DMS114 treated with DMSO at 0.1 percent for 48 hours (cell line): ENCODE measurements around the gene PRR12.

Source experiments
- DNase-seq: peaks from one replicate; lab custom pipeline; 2025; ENCODE audit not compliant: unreplicated experiment; lab: John Stamatoyannopoulos, UW

PRR12 gene

DNA sequence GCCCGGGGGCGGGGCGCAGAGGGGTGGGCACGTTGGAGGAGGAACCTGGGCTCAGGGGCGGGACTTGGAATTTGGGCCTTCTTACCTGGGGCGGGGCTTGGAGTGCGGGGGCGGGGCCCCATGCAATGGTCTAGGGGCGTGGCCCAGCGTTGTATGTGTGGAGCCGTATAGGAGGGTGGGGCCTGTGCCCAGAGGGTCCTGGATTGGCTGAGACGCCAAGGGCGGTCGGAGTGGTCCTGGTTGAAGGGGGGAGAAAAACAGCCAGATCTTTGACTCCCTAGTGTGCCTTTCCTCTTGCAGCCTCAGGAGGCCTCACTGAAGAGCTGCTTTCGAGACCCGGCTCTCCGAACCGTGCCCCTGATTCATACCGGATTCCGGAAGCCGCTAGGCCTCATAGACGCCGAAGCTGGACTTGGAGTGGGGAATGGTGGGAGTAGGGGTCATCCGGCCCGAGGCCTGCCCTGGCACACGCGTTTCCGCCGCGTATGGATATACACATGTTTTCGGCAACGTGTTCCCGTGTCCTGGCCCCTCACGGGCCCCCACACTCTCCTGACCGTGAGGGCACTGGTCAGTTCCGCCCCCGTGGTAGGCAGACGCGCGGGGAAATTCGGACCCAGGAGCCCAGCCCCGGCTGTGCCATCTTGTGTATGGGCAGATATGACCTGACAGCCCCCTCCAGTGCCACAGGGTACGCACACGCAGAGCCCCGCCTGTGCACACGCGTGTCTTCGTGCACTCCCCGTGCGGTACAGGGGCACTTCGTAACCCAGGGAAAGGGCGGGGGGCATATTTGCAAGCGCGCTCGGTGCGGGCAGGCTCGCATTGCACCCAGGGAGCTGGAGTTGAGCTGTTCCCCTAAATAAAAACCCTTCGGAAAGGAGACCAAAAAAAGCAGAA lies 661 bp upstream of the PRR12 start:
- peak; percentile 85 for DNase-seq

DNA sequence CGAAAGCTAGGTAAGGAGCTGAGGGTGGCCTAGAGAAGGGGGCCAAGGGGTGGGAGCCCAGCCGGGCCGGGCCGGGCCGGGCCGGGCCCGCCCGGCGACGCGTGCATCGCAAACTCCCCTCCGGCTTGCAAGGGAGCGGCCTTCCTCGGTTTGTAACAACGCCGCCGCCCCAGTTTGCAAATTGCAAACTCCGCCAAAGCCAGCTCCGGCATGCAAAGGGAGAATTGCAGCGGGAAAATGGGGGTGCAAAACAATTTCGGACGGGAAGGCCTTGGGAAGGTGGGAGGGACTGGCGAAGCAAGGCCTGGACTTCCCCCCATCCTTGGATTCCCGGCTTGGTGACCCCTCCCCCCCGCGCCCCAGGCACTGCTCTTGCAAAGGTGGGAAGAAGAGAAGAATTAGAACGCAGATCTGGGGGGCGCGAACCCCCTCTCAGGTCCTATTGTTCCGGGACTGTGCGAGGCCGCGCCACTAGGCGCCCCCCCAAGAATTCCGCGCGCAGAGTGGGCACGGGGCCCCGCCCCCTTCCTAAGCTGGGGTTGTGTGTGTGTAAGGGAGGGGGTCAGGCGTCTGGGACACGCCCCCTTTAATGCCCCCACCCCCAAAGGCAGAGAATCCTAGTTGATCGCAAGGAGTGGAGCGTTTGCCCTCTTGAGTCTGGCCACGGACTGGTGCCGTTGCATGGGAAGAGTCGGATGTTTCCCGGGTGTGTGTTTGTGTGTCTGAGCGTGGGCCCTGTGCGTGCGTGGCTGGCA lies 926 bp downstream of the PRR12 start:
- DNase-seq, result peak; percentile 18

DNA sequence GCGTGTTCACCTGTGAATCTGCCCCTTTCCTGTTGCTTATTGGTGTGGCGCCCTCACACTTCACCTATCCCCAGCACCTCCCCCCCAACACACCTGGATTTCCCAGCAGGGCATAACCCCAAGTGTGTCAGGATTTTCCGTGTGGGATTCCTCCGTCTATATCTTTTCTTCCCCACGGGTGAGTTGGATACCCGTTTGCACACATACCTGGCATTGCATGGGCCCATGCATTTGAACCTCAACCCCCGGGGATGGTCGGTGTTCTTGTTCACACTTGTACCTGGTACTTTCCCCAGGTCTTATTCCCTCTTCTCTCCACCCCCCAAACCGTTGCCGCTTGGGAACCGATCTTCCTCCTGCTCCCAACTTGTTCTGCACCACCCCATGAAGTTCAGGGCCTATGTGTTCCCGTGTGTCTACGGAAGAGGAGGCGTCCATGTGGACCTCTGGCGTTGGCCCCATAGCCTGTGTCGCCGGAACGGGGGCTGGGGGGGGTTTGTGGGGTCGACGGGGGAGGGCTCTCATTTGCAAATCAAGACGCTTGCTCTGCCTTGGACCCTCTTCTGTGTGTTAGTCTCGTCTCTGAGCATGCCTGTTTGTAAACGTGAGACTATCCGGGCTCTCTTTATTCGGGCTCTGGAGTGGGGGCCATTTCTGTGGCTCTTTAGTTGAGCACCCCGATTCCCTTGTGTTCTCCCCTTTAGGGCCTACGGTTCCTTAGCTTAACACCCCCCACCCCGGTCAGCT lies 1.7 kb downstream of the PRR12 start:
- DNase-seq, result no peak

DNA sequence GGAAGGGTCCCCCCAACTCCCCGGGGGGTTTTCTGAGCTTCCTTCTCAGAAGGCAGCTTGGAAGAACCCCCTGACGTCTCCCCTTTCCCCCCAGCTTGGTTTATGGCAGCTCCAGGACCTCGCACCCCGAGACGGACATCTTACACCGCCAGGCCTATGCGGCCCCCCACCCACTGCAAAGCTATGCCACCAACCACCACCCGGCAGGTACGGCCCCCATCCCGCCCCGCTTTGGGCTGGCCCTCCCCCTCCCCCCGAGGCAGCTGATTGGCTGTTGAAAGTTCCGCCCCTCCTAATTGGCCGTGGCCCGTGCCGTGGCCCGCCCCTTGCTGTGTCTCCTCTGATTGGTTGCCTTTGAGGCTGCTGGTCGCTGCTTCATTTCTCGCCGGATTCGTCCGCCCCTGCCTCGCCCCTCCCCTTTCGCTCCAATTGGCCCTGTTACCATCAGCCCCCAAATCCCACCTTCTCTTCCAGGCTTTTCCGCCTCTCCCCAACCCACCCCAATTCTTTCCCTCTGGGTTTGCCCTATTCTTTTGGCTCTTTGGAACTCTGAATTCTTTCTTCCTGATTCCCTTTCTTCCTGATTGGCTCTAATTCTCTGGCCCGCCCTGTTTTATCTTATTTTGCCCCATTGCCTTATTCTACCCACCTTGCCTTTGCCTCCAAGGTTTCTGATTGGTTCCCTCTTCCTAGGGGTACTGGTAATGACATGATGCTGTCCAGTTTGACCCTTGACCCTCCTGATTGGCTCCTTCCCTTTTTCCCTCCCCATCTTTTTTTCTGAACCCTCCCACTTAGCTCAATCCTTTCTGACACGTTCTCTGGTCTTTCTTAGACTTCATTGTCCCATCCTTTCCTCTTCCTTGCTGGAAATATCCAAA lies 2.5 kb downstream of the PRR12 start:
- peak; percentile 72 for DNase-seq

DNA sequence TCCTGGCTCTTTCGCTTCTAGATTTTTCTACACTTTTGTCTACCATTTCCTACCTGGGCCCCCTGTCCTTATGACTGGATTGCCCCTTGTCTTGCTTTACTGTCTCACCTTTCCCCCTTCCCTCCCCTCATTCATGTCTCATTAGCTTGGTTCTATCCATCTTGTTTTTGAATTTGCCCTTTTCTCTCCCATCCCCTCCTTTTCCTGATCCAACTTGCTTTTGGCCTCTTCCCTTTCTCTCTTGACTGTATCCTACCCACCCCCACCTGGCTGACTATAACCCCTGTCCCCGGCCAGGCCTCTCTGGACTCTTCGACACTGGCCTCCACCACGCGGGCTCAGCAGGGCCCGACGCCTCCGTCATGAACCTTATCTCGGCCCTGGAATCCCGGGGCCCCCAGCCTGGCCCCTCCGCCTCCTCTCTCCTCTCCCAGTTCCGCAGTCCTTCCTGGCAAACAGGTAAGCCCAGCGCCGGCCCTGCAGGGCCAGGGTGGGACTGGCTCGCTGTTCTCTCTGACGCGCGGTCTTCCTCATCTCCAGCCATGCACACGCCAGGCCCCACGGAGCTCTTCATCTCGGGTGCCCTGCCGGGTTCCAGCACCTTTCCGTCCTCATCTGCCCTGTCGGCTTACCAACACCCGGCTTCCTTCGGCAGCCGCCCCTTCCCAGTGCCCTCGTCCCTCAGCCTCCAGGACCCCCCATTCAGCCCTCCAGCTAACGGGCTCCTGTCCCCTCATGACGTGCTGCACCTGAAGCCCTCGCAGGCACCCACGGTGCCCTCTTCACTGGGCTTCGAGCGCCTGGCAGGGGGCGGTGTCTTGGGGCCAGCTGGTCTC lies 3.4 kb downstream of the PRR12 start:
- no peak for DNase-seq

DNA sequence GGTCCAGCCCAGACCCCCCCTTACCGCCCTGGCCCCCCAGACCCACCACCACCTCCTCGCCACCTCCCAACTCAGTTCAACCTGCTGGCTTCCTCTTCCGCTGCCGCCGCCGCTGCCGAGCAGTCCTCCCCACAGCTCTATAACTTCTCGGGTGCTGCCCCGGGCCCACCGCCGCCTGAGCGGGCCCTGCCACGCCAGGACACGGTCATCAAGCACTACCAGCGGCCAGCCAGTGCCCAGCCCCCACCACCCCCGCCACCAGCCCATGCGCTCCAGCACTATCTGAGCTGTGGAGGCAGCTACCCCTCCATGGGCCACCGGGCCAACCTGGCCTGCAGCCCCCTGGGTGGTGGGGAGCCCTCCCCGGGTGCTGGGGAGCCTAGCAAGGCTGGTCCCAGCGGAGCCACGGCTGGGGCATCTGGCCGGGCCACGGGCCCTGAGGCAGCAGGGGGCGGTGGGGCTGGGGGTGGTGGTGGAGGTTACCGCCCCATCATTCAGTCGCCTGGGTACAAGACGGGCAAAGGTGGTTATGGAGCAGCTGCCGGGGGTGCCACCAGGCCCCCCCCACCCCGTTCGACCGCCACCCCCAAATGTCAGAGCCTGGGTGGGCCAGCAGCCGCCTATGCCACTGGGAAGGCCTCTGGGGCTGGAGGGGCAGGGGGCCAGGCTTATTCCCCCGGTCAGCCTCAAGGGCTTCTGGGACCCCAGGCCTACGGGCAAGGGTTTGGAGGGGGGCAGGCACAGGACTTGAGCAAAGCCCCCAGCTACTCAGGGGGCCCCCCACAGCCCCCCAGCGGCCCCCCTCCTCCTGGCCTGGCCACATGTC lies 4.2 kb downstream of the PRR12 start:
- no peak for DNase-seq

DNA sequence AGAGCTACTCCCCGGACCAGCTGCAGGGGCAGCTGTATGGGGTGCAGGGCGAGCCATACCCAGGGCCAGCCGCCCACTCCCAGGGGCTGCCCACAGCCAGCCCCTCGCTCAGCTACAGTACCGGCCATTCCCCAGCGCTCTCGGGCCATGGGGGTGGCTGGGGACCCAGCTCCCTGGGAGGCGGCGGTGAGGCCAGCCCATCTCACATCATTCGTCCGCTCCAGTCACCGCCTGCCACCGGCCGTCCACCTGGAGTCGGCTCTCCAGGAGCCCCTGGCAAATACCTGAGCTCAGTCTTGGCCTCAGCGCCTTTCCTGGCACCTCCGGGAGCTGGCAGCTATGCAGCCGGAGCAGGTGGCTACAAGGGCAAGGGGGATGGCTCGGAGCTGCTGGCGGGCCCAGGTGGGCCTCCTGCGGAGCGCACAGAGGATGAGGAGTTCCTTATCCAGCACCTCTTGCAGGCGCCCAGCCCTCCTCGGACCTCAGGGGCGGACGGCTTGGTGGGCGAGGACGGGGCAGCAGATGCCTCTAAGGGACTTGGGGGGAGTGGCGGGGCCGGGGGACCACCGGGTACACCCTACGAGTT lies 4.9 kb downstream of the PRR12 start:
- DNase-seq, result no peak

DNA sequence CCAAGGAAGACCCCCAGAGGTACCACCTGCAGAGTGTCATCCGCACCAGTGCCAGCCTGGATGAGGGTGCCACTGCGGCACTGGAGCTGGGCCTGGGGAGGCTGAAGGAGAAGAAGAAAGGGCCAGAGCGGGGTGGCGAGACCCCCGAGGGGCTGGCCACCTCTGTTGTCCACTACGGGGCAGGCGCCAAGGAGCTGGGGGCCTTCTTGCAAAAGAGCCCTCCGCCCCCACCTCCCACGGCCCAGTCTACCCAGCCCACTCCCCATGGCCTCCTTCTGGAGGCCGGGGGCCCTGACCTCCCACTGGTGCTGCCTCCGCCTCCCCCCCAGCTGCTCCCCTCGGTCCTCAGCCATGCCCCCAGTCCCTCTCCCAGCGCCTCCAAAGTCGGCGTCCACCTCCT lies 5.4 kb downstream of the PRR12 start:
- no peak for DNase-seq

DNA sequence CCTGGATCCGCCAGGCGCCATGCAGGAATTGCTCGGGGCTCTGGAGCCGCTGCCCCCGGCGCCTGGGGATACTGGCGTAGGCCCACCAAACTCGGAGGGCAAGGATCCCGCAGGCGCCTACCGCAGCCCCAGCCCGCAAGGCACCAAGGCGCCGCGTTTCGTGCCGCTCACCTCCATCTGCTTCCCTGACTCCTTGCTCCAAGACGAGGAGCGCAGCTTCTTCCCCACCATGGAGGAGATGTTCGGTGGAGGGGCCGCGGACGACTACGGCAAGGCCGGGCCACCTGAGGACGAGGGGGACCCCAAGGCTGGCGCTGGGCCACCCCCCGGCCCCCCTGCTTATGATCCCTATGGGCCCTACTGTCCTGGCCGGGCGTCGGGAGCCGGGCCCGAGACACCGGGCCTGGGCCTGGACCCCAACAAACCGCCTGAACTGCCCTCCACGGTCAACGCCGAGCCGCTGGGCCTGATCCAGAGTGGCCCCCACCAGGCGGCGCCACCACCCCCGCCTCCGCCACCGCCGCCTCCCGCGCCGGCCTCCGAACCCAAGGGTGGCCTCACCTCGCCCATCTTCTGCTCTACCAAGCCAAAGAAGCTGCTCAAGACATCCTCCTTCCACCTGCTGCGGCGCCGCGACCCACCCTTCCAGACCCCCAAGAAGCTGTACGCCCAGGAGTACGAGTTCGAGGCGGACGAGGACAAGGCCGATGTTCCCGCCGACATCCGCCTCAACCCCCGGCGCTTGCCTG lies 6.1 kb downstream of the PRR12 start:
- no peak for DNase-seq

DNA sequence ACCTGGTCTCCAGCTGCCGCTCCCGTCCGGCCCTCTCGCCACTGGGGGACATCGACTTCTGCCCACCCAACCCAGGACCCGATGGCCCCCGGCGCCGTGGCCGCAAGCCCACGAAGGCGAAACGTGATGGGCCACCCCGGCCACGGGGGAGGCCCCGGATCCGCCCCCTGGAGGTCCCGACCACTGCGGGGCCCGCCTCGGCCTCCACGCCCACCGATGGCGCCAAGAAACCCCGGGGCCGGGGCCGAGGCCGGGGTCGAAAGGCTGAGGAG lies 6.7 kb downstream of the PRR12 start:
- no peak for DNase-seq

DNA sequence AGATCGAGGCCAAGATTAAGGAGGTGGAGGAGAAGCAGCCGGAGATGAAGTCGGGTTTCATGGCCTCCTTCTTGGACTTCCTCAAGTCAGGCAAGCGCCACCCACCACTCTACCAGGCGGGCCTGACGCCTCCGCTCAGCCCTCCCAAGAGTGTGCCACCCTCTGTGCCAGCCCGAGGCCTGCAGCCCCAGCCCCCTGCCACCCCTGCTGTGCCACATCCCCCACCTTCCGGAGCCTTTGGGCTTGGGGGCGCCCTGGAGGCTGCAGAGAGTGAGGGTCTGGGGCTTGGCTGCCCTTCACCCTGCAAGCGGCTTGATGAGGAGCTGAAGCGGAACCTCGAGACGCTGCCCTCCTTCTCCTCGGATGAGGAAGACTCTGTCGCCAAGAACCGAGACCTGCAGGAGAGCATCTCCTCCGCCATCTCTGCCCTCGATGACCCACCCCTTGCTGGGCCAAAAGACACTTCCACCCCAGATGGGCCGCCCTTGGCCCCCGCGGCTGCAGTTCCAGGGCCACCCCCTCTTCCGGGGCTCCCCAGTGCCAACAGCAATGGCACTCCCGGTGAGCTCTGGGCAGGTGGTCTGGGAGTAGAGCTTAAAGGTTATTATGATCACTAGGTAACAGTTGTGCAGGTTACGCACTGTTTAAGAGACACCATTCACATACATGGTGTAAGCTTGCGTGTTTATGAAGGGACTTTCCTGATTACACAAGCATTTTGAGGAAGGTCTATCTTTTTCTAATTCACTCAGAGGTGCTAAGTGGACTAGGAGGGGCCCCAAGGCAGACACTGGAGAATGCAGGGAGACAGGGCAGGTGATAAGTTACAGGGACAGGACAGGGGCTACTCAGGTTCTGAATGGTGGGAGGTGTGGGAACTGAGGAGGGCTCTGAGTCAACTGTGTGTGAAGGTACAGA lies 8.7 kb downstream of the PRR12 start:
- no peak for DNase-seq

DNA sequence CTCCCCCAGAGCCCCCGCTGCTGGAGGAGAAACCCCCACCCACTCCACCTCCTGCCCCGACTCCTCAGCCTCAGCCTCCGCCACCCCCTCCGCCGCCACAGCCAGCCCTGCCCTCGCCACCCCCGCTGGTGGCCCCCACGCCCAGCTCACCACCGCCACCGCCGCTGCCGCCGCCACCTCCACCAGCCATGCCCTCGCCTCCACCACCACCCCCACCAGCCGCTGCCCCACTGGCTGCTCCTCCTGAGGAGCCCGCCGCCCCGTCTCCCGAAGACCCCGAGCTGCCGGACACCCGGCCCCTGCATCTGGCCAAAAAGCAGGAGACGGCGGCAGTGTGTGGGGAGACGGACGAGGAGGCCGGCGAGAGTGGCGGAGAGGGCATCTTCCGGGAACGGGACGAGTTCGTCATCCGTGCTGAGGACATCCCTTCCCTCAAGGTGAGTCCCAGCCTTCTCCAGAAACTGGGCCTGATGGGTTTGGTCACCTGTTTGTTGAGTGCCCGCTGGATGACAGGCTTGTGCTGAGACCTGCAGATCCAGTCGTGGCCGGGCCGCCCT lies 10.6 kb downstream of the PRR12 start:
- DNase-seq, result no peak

DNA sequence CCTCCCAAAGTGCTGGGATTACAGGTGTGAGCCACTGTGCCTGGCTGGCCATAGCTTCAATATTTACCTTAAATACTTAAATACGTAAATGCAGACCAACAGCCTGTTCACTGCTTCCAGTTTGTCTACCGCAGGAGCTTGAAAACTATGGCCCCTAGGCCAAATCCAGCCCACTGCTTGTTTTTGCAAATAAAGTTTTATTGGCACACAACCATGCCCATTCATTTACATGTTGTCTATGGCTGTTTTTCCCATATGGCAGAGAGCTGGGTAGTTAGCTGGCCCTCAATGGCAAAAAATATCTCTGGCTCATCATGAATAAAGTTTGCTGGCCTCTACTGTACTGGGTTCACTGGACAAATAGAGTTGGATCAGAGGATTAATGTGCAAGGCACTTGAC lies 11.8 kb downstream of the PRR12 start:
- no peak for DNase-seq

DNA sequence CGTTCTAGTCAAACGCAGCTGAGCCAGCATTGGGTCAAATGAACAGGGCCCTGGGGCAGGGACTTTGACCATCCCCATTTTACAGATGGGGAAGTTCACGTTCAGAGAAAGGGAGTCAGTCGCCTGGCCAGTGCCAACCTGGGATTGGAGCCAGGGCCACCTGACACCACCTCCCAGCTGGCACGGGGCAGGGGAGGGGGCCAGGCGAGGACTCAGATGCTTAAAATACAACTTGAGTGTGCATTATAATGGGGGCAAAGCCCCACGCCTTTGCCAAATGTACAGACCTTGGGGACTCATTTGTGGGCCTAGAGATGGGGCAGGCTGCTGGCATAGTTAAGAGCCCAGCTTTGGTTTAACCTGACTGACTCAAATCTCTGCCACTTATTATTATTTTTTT lies 14.6 kb downstream of the PRR12 start:
- DNase-seq, result no peak

DNA sequence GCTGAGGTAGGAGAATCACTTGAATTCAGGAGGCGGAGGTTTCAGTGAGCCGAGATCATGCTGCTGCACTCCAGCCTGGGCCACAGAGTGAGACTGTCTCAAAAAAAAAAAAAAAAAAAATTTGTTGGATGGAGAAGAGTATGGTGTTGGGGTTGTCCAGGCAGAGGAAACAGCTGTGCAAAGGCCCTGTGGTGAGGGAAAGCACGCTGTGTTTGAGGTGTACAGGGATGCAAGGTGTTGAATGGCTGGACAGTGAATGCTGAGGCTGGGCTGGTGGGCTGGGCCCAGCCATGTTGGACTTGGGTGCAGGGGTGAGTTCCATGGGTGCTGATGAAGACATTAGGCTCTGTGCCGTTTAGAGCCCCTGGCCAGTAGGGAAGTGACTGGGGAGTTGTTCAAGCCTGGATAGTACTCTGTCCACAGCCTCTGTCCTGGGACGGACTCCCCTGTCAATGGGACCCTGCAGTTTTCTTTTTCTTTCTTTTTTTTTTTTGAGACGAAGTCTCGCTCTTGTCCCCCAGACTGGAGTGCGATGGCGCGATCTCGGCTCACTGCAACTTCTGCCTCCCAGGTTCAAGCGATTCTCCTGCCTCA lies 18.6 kb downstream of the PRR12 start:
- DNase-seq, result no peak

DNA sequence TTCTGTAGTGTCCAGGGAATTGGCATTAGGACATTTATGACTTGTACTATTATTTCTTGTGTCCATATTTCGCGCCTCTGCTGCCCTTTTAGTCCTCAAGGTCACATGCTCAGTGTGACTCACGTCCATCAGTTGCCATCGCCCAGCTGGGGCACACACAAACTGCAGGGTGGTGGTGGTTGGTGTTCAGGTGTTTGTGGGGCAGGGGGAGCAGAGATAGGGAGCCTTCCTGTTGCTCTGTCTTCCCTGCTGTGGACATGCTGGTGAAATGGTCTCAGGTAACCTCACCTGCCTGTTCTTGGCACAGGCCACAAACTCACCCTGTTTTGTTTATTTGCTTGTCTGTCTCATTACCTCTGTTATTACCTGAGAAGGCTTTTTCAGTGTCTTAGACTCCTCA lies 22.4 kb downstream of the PRR12 start:
- DNase-seq, result no peak
